Measurements from ENCODE around the gene ARHGAP24. TPM values are rescaled to one million over a fixed set of nuclear protein-coding genes. Genes with fewer than 3 reads are reported as not detected.

Gene ARHGAP24
- total and polyA plus RNA-seq, 10 of the 15 experiments (the other 5 are each of a cell fraction or from before 2014, with no cell fraction given) = 0.10 to 4.2 (median 0.52) TPM

GRCh38 chr4:85478576-85478975 is 3.6 kb downstream of the ARHGAP24 start:
- Histone ChIP-seq H3K27ac (ENCODE audit: control insufficient read depth, insufficient read depth) (no peak overlapping the region), H2AFZ (ENCODE audit: control insufficient read depth, low read depth, low read length) (no peak overlapping the region), H3K36me3 (ENCODE audit: control insufficient read depth in 2 of 2, insufficient read depth in 2 of 2, low read length in 1 of 2) (no peaks in the 10 kb centered on the region), H3K9ac (ENCODE audit: control insufficient read depth, insufficient read depth, low read length) (no peak overlapping the region), H4K20me1 (ENCODE audit: control insufficient read depth, insufficient read depth) (no peaks in the 10 kb centered on the region; the same call in 1 of the 2 replicates), H3K4me3 (no peak overlapping the region), H3K9me3 (replicated peaks; ENCODE audit: control insufficient read depth, insufficient read depth, low read length) (no peaks in the 10 kb centered on the region), H3K4me1 (ENCODE audit: control insufficient read depth, insufficient read depth, low read length) (peaks cover 5% of the 10 kb centered on the region), H3K4me2 (ENCODE audit: control insufficient read depth, insufficient read depth) (no peak overlapping the region), H3K79me2 (ENCODE audit: control insufficient read depth, insufficient read depth, low read length) (no peaks in the 10 kb centered on the region; the same call in 1 of the 2 replicates), H3K27me3 (replicated peaks in 1 of 2; ENCODE audit: control insufficient read depth in 2 of 2, insufficient read depth in 2 of 2, low read length in 1 of 2) (peaks cover 0 to 2% of the 10 kb centered on the region in 2 experiments; a peak in 1 of 4 replicates)
- ChIA-PET CTCF (interaction anchor here (1.5 kb wide), 1 partner anchor 53 kb away, joined by 4 read pairs; no protein-coding TSS in a partner anchor), POLR2A (no interaction called here), SMC1A (ENCODE audit: uncharacterized antibody, unreplicated experiment) (interaction anchor here (1.2 kb wide), 1 partner anchor 11 kb away, joined by 3 read pairs; no protein-coding TSS in a partner anchor), RAD21 (ENCODE audit: unreplicated experiment) (interaction anchor here (1.5 kb wide), 1 partner anchor 13 kb away, joined by 3 read pairs; no protein-coding TSS in a partner anchor)
- no TSS peak for BruUV-seq (replicated peaks)
- DNase-seq (ENCODE audit: low read depth, low spot score) = no peak
- in situ Hi-C loops (cut with MboI) = no loop called here
- FAIRE-seq = no peak
- TF ChIP-seq BCL11A (IDR thresholded peaks at IDR 0.05; ENCODE audit: low read depth, low read length) (no peak), PAX8 (IDR thresholded peaks at IDR 0.05) (no peak), RELA (IDR thresholded peaks at IDR 0.05; ENCODE audit: borderline replicate concordance, partially characterized antibody) (no peak), CREB1 (IDR thresholded peaks at IDR 0.05; ENCODE audit: low read depth) (no peak)
- ATAC-seq = no peak
- intact Hi-C loops (cut with micrococcal nuclease; ENCODE audit: unreplicated experiment) = loop anchor here (5.0 kb wide), 1 partner anchor 269 kb away; no protein-coding TSS in a partner anchor
- WGBS (ENCODE audit: insufficient coverage, insufficient replicate concordance, low lambda C conversion rate, missing lambda C conversion rate) = 22% methylated on average over 2 of the region's 2 CpGs

DNA sequence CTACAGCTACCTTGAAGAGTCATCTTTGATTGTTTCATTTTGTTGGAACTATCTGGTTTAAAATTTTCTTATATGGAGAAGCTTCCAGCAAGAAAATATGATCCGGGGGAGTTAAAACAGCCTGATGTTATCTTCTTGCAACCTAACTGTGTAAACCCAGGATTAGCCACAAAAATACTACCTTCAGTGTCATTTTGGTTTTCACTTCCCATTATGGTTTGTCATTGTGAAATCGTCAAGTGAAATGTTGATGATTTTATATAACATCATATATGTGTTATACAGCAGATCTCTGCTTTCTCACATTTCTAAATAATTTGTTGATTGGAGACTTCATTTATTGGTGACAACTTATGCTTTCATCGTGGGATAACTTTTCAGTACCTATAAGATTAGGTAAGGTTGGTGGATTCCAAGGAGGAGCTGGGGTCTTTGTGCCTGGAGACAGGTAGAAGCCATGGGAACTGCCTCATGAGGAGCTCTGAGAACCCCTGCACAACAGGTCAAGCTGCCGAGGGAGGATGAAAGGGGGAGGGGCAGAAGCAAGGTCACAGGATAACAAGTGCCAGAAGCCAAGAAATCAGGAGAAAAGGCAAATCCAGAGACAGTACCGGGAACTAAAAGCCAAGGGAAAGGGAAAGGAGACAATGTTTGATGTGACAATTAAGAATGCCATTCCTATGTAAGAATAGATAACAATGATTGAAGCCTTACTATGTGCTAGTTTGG is 7.2 kb downstream of the ARHGAP24 start:
- ATAC-seq (peak; percentile 56), DNase-seq (ENCODE audit: low read depth, low spot score) (no peak), FAIRE-seq (peak; percentile 7)
- in situ Hi-C loops (cut with MboI) (no loop called here), intact Hi-C loops (cut with micrococcal nuclease; ENCODE audit: unreplicated experiment) (no loop called here)
- CTCF ChIA-PET = no interaction called here
- H3K9ac ChIP-seq (ENCODE audit: control insufficient read depth, insufficient read depth, low read length) = no peak overlapping the region
- H3K36me3 ChIP-seq (ENCODE audit: control insufficient read depth in 2 of 2, insufficient read depth in 2 of 2, low read length in 1 of 2) = no peaks in the 10 kb centered on the region
- no peak overlapping the region for H3K27ac ChIP-seq (ENCODE audit: control insufficient read depth, insufficient read depth)
- no peaks in the 10 kb centered on the region; the same call in 1 of the 2 replicates for H3K79me2 ChIP-seq (ENCODE audit: control insufficient read depth, insufficient read depth, low read length)
- BruUV-seq (replicated peaks) = no TSS peak
- POLR2A ChIA-PET = no interaction called here
- no peaks in the 10 kb centered on the region for H3K9me3 ChIP-seq (replicated peaks; ENCODE audit: control insufficient read depth, insufficient read depth, low read length)
- no peaks in the 10 kb centered on the region; the same call in 1 of the 2 replicates for H3K4me1 ChIP-seq (ENCODE audit: control insufficient read depth, insufficient read depth, low read length)
- RAD21 ChIA-PET (ENCODE audit: unreplicated experiment) = interaction anchor here (1.6 to 2.4 kb wide), 2 partner anchors 16 to 25 kb away, joined by 3 to 6 read pairs; no protein-coding TSS in a partner anchor
- no peaks in the 10 kb centered on the region; the same call in 1 of the 2 replicates for H4K20me1 ChIP-seq (ENCODE audit: control insufficient read depth, insufficient read depth)
- WGBS (ENCODE audit: insufficient coverage, insufficient replicate concordance, low lambda C conversion rate, missing lambda C conversion rate) = 23% methylated on average over 5 of the region's 5 CpGs
- SMC1A ChIA-PET (ENCODE audit: uncharacterized antibody, unreplicated experiment) = no interaction called here
- no peak overlapping the region for H2AFZ ChIP-seq (ENCODE audit: control insufficient read depth, low read depth, low read length)
- no peak overlapping the region for H3K4me3 ChIP-seq
- H3K27me3 ChIP-seq (replicated peaks in 1 of 2; ENCODE audit: control insufficient read depth in 2 of 2, insufficient read depth in 2 of 2, low read length in 1 of 2) = peaks cover 0 to 2% of the 10 kb centered on the region in 2 experiments; a peak in 1 of 4 replicates
- 0 out of 2 replicates have a peak overlapping the region, but pooled peaks have one; percentile 13 for H3K4me2 ChIP-seq (ENCODE audit: control insufficient read depth, insufficient read depth)
- TF ChIP-seq SMAD5 (IDR thresholded peaks at IDR 0.05; ENCODE audit: low read depth) (no peak), TCF3 (IDR thresholded peaks at IDR 0.05; ENCODE audit: borderline replicate concordance, insufficient read depth, low read depth, low read length) (no peak), CREB1 (IDR thresholded peaks at IDR 0.05; ENCODE audit: low read depth) (no peak), SPI1 (IDR thresholded peaks at IDR 0.05; ENCODE audit: borderline replicate concordance, insufficient read depth, low read depth, low read length) (peak; percentile 72), STAT3 (IDR thresholded peaks at IDR 0.05; ENCODE audit: low read depth, low read length) (no peak), HDAC6 (IDR thresholded peaks at IDR 0.05; ENCODE audit: unreplicated experiment) (no peak), RUNX3 (IDR thresholded peaks at IDR 0.05; ENCODE audit: low read length) (peak; percentile 63), POLR2AphosphoS2 (IDR thresholded peaks at IDR 0.05; ENCODE audit: low read depth, low read length) (no peak), GABPA (IDR thresholded peaks at IDR 0.05; ENCODE audit: low read depth) (no peak), MTA2 (IDR thresholded peaks at IDR 0.05; ENCODE audit: low read depth) (peak; percentile 31; the same call in 1 of the 2 replicates)
- TF ChIP-seq, protein P1, sequence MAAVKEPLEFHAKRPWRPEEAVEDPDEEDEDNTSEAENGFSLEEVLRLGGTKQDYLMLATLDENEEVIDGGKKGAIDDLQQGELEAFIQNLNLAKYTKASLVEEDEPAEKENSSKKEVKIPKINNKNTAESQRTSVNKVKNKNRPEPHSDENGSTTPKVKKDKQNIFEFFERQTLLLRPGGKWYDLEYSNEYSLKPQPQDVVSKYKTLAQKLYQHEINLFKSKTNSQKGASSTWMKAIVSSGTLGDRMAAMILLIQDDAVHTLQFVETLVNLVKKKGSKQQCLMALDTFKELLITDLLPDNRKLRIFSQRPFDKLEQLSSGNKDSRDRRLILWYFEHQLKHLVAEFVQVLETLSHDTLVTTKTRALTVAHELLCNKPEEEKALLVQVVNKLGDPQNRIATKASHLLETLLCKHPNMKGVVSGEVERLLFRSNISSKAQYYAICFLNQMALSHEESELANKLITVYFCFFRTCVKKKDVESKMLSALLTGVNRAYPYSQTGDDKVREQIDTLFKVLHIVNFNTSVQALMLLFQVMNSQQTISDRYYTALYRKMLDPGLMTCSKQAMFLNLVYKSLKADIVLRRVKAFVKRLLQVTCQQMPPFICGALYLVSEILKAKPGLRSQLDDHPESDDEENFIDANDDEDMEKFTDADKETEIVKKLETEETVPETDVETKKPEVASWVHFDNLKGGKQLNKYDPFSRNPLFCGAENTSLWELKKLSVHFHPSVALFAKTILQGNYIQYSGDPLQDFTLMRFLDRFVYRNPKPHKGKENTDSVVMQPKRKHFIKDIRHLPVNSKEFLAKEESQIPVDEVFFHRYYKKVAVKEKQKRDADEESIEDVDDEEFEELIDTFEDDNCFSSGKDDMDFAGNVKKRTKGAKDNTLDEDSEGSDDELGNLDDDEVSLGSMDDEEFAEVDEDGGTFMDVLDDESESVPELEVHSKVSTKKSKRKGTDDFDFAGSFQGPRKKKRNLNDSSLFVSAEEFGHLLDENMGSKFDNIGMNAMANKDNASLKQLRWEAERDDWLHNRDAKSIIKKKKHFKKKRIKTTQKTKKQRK (IDR thresholded peaks at IDR 0.05; ENCODE audit: low read depth, low read length) = no peak
